A673 (cell line): Measurements from ENCODE around the gene ATP9A.

Experiments
- CTCF ChIP-seq: fragments of 300-800, 200-600 bp; sonication (generic); conservative IDR thresholded peaks from 2 replicates; pipeline ENCODE4 v1.5.1; 2017; ENCODE audit warnings: low read depth, mild to moderate bottlenecking, antibody characterized with exemption, low read length, moderate library complexity, mixed read lengths
- EZH2 ChIP-seq: fragments of 200-600 bp; sonication (generic); IDR thresholded peaks from 2 replicates; pipeline ENCODE4 v1.6.1; 2017; ENCODE audit warnings: borderline replicate concordance, low read depth, mild to moderate bottlenecking, mixed read lengths, antibody characterized with exemption, low read length; ENCODE audit not compliant: poor library complexity, severe bottlenecking

- TF ChIP-seq CTCF (no peak), EZH2 (no peak)
Observed at GRCh38 chr20:51647674-51648570, 120.3 kb downstream of the ATP9A start.
